ENCODE results near the gene CNTNAP2. TPM values are rescaled to one million over a fixed set of nuclear protein-coding genes. Genes with fewer than 3 reads are reported as not detected.

Gene CNTNAP2
- total RNA-seq, 1 experiment from 2014 or later, result 42.5 TPM

- no peak for TF ChIP-seq CTCF (IDR thresholded peaks at IDR 0.05; ENCODE audit: insufficient read depth in 1 of 2, low read depth in 1 of 2, low read length in 1 of 2, severe bottlenecking in 1 of 2, unreplicated experiment in 1 of 2)
- Histone ChIP-seq H3K27me3 (replicated peaks; ENCODE audit: control insufficient read depth, insufficient read depth, low read length) (no peaks in the 10 kb centered on the region), H3K4me3 (ENCODE audit: low read depth, low read length) (no peak overlapping the region), H3K4me1 (no peaks in the 10 kb centered on the region), H3K36me3 (ENCODE audit: control insufficient read depth, insufficient read depth, low read length) (no peaks in the 10 kb centered on the region), H3K9me3 (no peaks in the 10 kb centered on the region)
- CTCF ChIA-PET, result no interaction called here
- H3K27me3 Mint-ChIP-seq (ENCODE audit: insufficient read depth, unreplicated experiment), result no peaks in the 10 kb centered on the region
- no peaks in the 10 kb centered on the region for H3K36me3 Mint-ChIP-seq (ENCODE audit: insufficient read depth, unreplicated experiment)
- H3K9me3 Mint-ChIP-seq (ENCODE audit: unreplicated experiment), result no peaks in the 10 kb centered on the region
- DNase-seq, result no peak
- H3K27ac Mint-ChIP-seq (ENCODE audit: unreplicated experiment), result no peak overlapping the region
- intact Hi-C loops (cut with micrococcal nuclease; ENCODE audit: unreplicated experiment), result no loop called here
- BruUV-seq (replicated peaks), result no TSS peak
- POLR2A ChIA-PET, result no interaction called here
- no peak overlapping the region for H3K4me3 Mint-ChIP-seq (ENCODE audit: unreplicated experiment)
- no peaks in the 10 kb centered on the region for H3K4me1 Mint-ChIP-seq (ENCODE audit: low read depth, unreplicated experiment)
These were observed 1083.3 kb downstream of the CNTNAP2 start for GRCh38 chr7:147199868-147200267.

- TF ChIP-seq CTCF (IDR thresholded peaks at IDR 0.05; ENCODE audit: insufficient read depth in 1 of 2, low read depth in 1 of 2, low read length in 1 of 2, severe bottlenecking in 1 of 2, unreplicated experiment in 1 of 2), result no peak
- no TSS peak for BruUV-seq (replicated peaks)
- Histone ChIP-seq H3K4me3 (ENCODE audit: low read depth, low read length) (no peak overlapping the region), H3K36me3 (ENCODE audit: control insufficient read depth, insufficient read depth, low read length) (no peaks in the 10 kb centered on the region), H3K27me3 (replicated peaks; ENCODE audit: control insufficient read depth, insufficient read depth, low read length) (no peaks in the 10 kb centered on the region), H3K4me1 (no peaks in the 10 kb centered on the region), H3K9me3 (no peaks in the 10 kb centered on the region)
- DNase-seq, result no peak
- POLR2A ChIA-PET, result no interaction called here
- Mint-ChIP-seq H3K27me3 (ENCODE audit: insufficient read depth, unreplicated experiment) (no peaks in the 10 kb centered on the region), H3K4me3 (ENCODE audit: unreplicated experiment) (no peak overlapping the region), H3K36me3 (ENCODE audit: insufficient read depth, unreplicated experiment) (no peaks in the 10 kb centered on the region), H3K27ac (ENCODE audit: unreplicated experiment) (no peak overlapping the region), H3K4me1 (ENCODE audit: low read depth, unreplicated experiment) (no peaks in the 10 kb centered on the region), H3K9me3 (ENCODE audit: unreplicated experiment) (no peaks in the 10 kb centered on the region)
- intact Hi-C loops (cut with micrococcal nuclease; ENCODE audit: unreplicated experiment), result no loop called here
- CTCF ChIA-PET, result no interaction called here
These were observed 1091.4 kb downstream of the CNTNAP2 start for GRCh38 chr7:147207988-147208387.

- BruUV-seq (replicated peaks), result no TSS peak
- CTCF ChIA-PET, result no interaction called here
- Histone ChIP-seq H3K4me1 (no peaks in the 10 kb centered on the region), H3K9me3 (no peaks in the 10 kb centered on the region), H3K36me3 (ENCODE audit: control insufficient read depth, insufficient read depth, low read length) (no peaks in the 10 kb centered on the region), H3K4me3 (ENCODE audit: low read depth, low read length) (no peak overlapping the region), H3K27me3 (replicated peaks; ENCODE audit: control insufficient read depth, insufficient read depth, low read length) (no peaks in the 10 kb centered on the region)
- Mint-ChIP-seq H3K9me3 (ENCODE audit: unreplicated experiment) (peaks cover 9% of the 10 kb centered on the region), H3K27me3 (ENCODE audit: insufficient read depth, unreplicated experiment) (peaks cover 4% of the 10 kb centered on the region), H3K4me1 (ENCODE audit: low read depth, unreplicated experiment) (no peaks in the 10 kb centered on the region), H3K4me3 (ENCODE audit: unreplicated experiment) (no peak overlapping the region), H3K27ac (ENCODE audit: unreplicated experiment) (no peak overlapping the region), H3K36me3 (ENCODE audit: insufficient read depth, unreplicated experiment) (no peaks in the 10 kb centered on the region)
- intact Hi-C loops (cut with micrococcal nuclease; ENCODE audit: unreplicated experiment), result no loop called here
- DNase-seq, result no peak
- TF ChIP-seq CTCF (IDR thresholded peaks at IDR 0.05; ENCODE audit: insufficient read depth in 1 of 2, low read depth in 1 of 2, low read length in 1 of 2, severe bottlenecking in 1 of 2, unreplicated experiment in 1 of 2), result no peak
- POLR2A ChIA-PET, result no interaction called here
These were observed 1114.7 kb downstream of the CNTNAP2 start for GRCh38 chr7:147231275-147231674.

Data from Caco-2 (cell line).